ENCODE measurements around the gene NLRP5. TPM values are rescaled to one million over a fixed set of nuclear protein-coding genes. Genes with fewer than 3 reads are reported as not detected.
"Not testable (repeated sequence)": the region's sequence is repeated elsewhere in the genome, so short reads cannot be mapped to it uniquely, and the experiment has no call there.

NLRP5 gene
- total RNA-seq, 1 experiment from 2014 or later: not detected

- CTCF ChIA-PET: no interaction called here
- in situ Hi-C loops (cut with HindIII; ENCODE audit: low pct_unique_long_range_greater_than_20kb, low sequenced_read_pairs): no loop called here
- BruUV-seq (replicated peaks): no TSS peak
Observed at GRCh38 chr19:56097776-56098175, 111.2 kb downstream of the NLRP5 start.

GRCh38 chr19:56098237-56098636 is 111.7 kb downstream of the NLRP5 start:
- POLR2A ChIA-PET: interaction anchor here (0.7 kb wide), 1 partner anchor 65 kb away, joined by 12 read pairs; no protein-coding TSS in a partner anchor
- DNase-seq (ENCODE audit: low read depth, low spot score); H3K4me1 ChIP-seq (ENCODE audit: control insufficient read depth, insufficient read depth, low read length); H3K9me3 ChIP-seq (ENCODE audit: control insufficient read depth, insufficient read depth, low read depth, low read length); BruUV-seq (replicated peaks); ATAC-seq; CTCF ChIA-PET; H3K27me3 ChIP-seq (ENCODE audit: control insufficient read depth, insufficient read depth, low read length); H3K36me3 ChIP-seq (ENCODE audit: control insufficient read depth, insufficient read depth, low read length); H3K4me3 ChIP-seq (ENCODE audit: low read depth in 2 of 2, low read length in 2 of 2); in situ Hi-C loops (cut with HindIII; ENCODE audit: low pct_unique_long_range_greater_than_20kb, low sequenced_read_pairs); H3K27ac ChIP-seq (ENCODE audit: low read length); intact Hi-C loops (cut with micrococcal nuclease; ENCODE audit: unreplicated experiment): not testable (repeated sequence)

More at GRCh38 chr19:56097776-56098175, 111.2 kb downstream of the NLRP5 start:
- H3K9me3 ChIP-seq (ENCODE audit: control insufficient read depth, insufficient read depth, low read depth, low read length): no peaks in the 10 kb centered on the region
- ATAC-seq (no peak), DNase-seq (ENCODE audit: low read depth, low spot score) (no peak)
- H3K4me3 ChIP-seq (ENCODE audit: low read depth in 2 of 2, low read length in 2 of 2): no peak overlapping the region
- peaks cover 5% of the 10 kb centered on the region; the same call in 1 of the 2 replicates for H3K4me1 ChIP-seq (ENCODE audit: control insufficient read depth, insufficient read depth, low read length)
- intact Hi-C loops (cut with micrococcal nuclease; ENCODE audit: unreplicated experiment): no loop called here
- POLR2A ChIA-PET: interaction anchor here (0.7 kb wide), 1 partner anchor 65 kb away, joined by 12 read pairs; no protein-coding TSS in a partner anchor
- H3K36me3 ChIP-seq (ENCODE audit: control insufficient read depth, insufficient read depth, low read length): peaks cover 6% of the 10 kb centered on the region
- no peak for TF ChIP-seq POLR2AphosphoS5 (IDR thresholded peaks at IDR 0.05; ENCODE audit: low read depth, low read length)
- no peak for TF ChIP-seq TCF7L2 (IDR thresholded peaks at IDR 0.05; ENCODE audit: low read depth, low read length)
- TF ChIP-seq REST (IDR thresholded peaks at IDR 0.05; ENCODE audit: insufficient read depth in 1 of 2, low read depth in 2 of 2, low read length in 1 of 2): no peak
- no peaks in the 10 kb centered on the region for H3K27me3 ChIP-seq (ENCODE audit: control insufficient read depth, insufficient read depth, low read length)
- no peak overlapping the region for H3K27ac ChIP-seq (ENCODE audit: low read length)

- DNase-seq (ENCODE audit: low read depth, low spot score) (no peak), ATAC-seq (no peak)
- in situ Hi-C loops (cut with HindIII; ENCODE audit: low pct_unique_long_range_greater_than_20kb, low sequenced_read_pairs): no loop called here
- Histone ChIP-seq H3K27me3 (ENCODE audit: control insufficient read depth, insufficient read depth, low read length) (no peaks in the 10 kb centered on the region), H3K4me1 (ENCODE audit: control insufficient read depth, insufficient read depth, low read length) (peaks cover 4% of the 10 kb centered on the region; the same call in 1 of the 2 replicates), H3K4me3 (ENCODE audit: low read depth in 2 of 2, low read length in 2 of 2) (no peak overlapping the region), H3K27ac (ENCODE audit: low read length) (no peak overlapping the region), H3K9me3 (ENCODE audit: control insufficient read depth, insufficient read depth, low read depth, low read length) (no peaks in the 10 kb centered on the region), H3K36me3 (ENCODE audit: control insufficient read depth, insufficient read depth, low read length) (peaks cover 6% of the 10 kb centered on the region)
- TF ChIP-seq SIN3A (IDR thresholded peaks at IDR 0.05; ENCODE audit: borderline replicate concordance, insufficient read depth, low read depth, low read length) (no peak), POLR2AphosphoS5 (IDR thresholded peaks at IDR 0.05; ENCODE audit: low read depth, low read length) (no peak), CTCF (IDR thresholded peaks at IDR 0.05) (no peak), REST (IDR thresholded peaks at IDR 0.05; ENCODE audit: insufficient read depth in 1 of 2, low read depth in 2 of 2, low read length in 1 of 2) (no peak), TCF7L2 (IDR thresholded peaks at IDR 0.05; ENCODE audit: low read depth, low read length) (no peak)
- POLR2A ChIA-PET: no interaction called here
- intact Hi-C loops (cut with micrococcal nuclease; ENCODE audit: unreplicated experiment): no loop called here
- CTCF ChIA-PET: no interaction called here
- BruUV-seq (replicated peaks): no TSS peak
Observed at GRCh38 chr19:56098731-56099568, 112.4 kb downstream of the NLRP5 start.
